ENCODE results near the gene LPCAT2.

Gene LPCAT2

DNA sequence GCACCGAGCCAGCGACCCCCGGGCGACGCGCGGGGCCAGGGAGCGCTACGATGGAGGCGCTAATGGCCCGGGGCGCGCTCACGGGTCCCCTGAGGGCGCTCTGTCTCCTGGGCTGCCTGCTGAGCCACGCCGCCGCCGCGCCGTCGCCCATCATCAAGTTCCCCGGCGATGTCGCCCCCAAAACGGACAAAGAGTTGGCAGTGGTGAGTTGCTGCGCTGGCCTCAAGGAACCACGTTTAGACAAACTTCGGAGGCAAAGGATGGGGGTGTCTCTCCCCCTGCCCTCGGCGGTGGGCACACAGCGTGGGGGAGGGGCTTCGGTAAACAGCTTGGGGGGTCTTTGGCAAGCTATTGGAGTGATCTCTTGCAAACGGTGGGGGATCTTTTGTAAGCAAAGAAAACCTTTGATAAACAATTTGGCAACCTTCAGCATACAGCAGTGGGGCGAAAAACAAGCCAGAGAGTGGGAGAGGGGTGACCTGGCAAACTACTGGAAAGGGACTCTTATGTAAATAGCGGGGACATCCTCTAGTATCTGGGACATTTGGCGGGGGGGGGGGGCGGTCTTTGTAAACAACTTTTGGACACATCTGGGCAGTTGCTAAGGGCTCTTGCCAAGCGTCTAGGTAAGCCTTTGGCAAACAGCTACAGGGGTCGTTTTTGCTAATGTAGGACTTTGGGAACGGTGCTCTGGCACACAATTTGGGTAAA is 29.3 kb upstream of the LPCAT2 start:
- peak; percentile 67 for DNase-seq (ENCODE audit: low read depth)
- peak overlapping the region; percentile 50 for H3K4me3 ChIP-seq (ENCODE audit: low read depth, low read length)
- no peak for TF ChIP-seq POLR2A (IDR thresholded peaks at IDR 0.05; ENCODE audit: extremely low read depth, insufficient read length)
- TF ChIP-seq, protein P1, sequence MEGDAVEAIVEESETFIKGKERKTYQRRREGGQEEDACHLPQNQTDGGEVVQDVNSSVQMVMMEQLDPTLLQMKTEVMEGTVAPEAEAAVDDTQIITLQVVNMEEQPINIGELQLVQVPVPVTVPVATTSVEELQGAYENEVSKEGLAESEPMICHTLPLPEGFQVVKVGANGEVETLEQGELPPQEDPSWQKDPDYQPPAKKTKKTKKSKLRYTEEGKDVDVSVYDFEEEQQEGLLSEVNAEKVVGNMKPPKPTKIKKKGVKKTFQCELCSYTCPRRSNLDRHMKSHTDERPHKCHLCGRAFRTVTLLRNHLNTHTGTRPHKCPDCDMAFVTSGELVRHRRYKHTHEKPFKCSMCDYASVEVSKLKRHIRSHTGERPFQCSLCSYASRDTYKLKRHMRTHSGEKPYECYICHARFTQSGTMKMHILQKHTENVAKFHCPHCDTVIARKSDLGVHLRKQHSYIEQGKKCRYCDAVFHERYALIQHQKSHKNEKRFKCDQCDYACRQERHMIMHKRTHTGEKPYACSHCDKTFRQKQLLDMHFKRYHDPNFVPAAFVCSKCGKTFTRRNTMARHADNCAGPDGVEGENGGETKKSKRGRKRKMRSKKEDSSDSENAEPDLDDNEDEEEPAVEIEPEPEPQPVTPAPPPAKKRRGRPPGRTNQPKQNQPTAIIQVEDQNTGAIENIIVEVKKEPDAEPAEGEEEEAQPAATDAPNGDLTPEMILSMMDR (IDR thresholded peaks at IDR 0.05; ENCODE audit: low read depth, low read length): no peak
- TF ChIP-seq, protein P2, sequence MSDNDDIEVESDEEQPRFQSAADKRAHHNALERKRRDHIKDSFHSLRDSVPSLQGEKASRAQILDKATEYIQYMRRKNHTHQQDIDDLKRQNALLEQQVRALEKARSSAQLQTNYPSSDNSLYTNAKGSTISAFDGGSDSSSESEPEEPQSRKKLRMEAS (IDR thresholded peaks at IDR 0.05; ENCODE audit: low read depth, low read length): no peak
- TF ChIP-seq MYC (IDR thresholded peaks at IDR 0.05; ENCODE audit: low read depth, low read length): no peak

DNA sequence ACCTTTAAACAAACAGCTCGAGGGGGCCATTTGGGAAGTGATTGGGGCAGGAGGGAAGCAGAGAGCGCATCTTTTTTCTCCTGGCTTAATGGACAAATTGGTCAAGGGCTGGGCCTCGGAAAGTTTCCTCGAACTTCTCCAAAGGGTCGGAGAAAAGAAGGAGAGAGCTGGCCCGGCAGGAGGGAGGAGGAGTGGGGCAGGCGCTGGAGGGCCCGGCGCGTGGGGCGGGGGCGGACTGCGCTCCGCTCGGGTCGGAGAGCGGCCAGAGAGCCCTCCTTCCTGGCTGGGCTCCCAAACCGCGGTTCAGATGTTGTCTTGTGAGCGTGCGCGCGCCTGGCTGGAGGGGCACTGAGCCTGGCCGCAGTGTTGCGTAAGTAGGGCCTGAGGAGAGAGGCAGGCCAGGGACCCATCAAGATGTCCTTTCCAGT is 28.6 kb upstream of the LPCAT2 start:
- DNase-seq (ENCODE audit: low read depth): peak; percentile 81
- TF ChIP-seq, protein P1 (IDR thresholded peaks at IDR 0.05; ENCODE audit: low read depth, low read length): no peak
- TF ChIP-seq, protein P2 (IDR thresholded peaks at IDR 0.05; ENCODE audit: low read depth, low read length): 0 out of 2 replicates have a peak, but pooled peaks have one; percentile 24
- peak overlapping the region; percentile 50 for H3K4me3 ChIP-seq (ENCODE audit: low read depth, low read length)

DNA sequence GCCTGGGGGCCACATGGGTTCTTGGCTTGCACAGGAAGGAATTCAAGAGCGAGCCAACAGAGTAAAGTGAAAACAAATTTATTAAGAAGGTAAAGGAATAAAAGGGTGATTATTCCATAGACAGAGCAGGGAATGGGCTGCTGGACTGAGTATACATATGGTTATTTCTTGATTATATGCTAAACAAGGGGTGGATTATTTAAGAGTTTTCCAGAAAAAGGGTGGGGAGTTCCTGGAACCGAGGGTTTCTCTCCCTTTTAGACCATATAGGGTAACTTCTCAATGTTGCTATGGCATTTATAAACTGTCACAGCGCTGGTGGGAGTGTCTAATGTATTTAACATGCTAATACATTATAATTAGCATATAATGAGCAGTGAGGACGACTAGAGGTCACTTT is 27.8 kb upstream of the LPCAT2 start:
- no peak overlapping the region for H3K4me3 ChIP-seq (ENCODE audit: low read depth, low read length)
- TF ChIP-seq, protein P2 (IDR thresholded peaks at IDR 0.05; ENCODE audit: low read depth, low read length): no peak
- TF ChIP-seq, protein P1 (IDR thresholded peaks at IDR 0.05; ENCODE audit: low read depth, low read length): no peak
- no peak for TF ChIP-seq MYC (IDR thresholded peaks at IDR 0.05; ENCODE audit: low read depth, low read length)
- TF ChIP-seq POLR2A (IDR thresholded peaks at IDR 0.05; ENCODE audit: extremely low read depth, insufficient read length): no peak
- no peak for DNase-seq (ENCODE audit: low read depth)

DNA sequence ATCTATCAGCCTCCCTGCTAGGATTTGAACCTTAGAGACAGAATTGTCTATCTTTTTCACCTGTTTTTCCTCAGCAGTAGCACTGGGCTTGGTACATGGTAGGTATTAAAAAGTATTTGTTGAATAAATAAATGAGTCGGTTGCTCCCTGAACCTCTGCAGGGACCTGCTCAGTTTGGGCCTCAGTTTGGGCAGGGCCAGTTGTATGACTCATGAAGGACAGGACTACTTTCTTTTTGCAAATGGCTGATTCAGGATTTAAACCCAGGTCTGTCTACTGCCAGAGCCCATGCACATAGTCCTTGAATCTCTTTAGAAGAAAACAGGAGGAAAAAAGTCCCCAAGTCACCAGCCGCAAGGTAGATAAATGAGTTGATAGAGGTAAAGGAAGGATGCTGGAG is 26.8 kb upstream of the LPCAT2 start:
- DNase-seq (ENCODE audit: low read depth): no peak
- TF ChIP-seq, protein P1 (IDR thresholded peaks at IDR 0.05; ENCODE audit: low read depth, low read length): no peak
- TF ChIP-seq POLR2A (IDR thresholded peaks at IDR 0.05; ENCODE audit: extremely low read depth, insufficient read length): no peak
- TF ChIP-seq MYC (IDR thresholded peaks at IDR 0.05; ENCODE audit: low read depth, low read length): no peak
- TF ChIP-seq, protein P2 (IDR thresholded peaks at IDR 0.05; ENCODE audit: low read depth, low read length): no peak
- no peak overlapping the region for H3K4me3 ChIP-seq (ENCODE audit: low read depth, low read length)

DNA sequence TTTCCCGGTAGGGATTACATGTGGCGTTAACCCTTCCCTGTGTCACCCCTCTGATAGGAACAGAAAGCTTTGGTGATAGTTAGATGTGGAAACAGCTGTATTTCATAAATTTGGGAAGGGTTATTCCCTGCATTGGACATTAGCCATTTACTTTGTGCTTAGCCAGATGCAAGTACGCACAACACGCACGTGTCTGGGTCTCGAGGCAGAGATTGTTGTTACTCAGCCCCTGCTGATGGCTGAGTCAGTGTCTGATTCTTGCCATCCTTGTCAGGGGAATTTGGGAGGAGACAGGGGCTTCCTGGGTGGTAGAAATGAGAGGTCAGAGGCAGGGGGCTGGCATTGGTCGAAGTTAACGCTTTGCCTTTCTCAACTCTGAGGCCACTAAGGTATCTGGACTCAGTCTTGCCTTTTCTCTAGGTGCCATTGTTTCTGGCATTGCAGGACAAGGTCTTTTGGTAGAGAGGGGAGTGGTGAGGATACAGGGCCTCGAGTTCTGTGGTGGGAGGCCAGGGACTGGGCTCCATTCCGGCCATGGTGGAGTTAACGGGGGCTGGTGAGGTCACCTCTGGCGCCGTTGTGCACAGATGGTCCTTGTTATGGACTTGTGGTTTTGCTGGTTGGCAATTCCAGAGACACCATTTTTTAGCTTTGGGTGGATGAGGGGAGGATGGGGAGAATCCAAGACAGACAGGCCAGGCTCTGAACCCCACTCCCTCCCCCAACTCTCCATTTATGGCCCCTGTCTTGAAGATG is 21.6 kb upstream of the LPCAT2 start:
- no peak overlapping the region for H3K4me3 ChIP-seq (ENCODE audit: low read depth, low read length)
- TF ChIP-seq MYC (IDR thresholded peaks at IDR 0.05; ENCODE audit: low read depth, low read length): no peak
- TF ChIP-seq, protein P2 (IDR thresholded peaks at IDR 0.05; ENCODE audit: low read depth, low read length): no peak
- TF ChIP-seq POLR2A (IDR thresholded peaks at IDR 0.05; ENCODE audit: extremely low read depth, insufficient read length): no peak
- TF ChIP-seq, protein P1 (IDR thresholded peaks at IDR 0.05; ENCODE audit: low read depth, low read length): no peak
- no peak for DNase-seq (ENCODE audit: low read depth)

Data from NB4 (cell line).